Measurements from ENCODE around the gene SPTB. TPM values are rescaled to one million over a fixed set of nuclear protein-coding genes. Genes with fewer than 3 reads are reported as not detected.

The SPTB gene
- total and polyA plus RNA-seq, 10 of the 15 experiments (the other 5 are each of a cell fraction or from before 2014, with no cell fraction given): under 0.01 to 0.04 (median 0.02) TPM; not detected in 4

DNA sequence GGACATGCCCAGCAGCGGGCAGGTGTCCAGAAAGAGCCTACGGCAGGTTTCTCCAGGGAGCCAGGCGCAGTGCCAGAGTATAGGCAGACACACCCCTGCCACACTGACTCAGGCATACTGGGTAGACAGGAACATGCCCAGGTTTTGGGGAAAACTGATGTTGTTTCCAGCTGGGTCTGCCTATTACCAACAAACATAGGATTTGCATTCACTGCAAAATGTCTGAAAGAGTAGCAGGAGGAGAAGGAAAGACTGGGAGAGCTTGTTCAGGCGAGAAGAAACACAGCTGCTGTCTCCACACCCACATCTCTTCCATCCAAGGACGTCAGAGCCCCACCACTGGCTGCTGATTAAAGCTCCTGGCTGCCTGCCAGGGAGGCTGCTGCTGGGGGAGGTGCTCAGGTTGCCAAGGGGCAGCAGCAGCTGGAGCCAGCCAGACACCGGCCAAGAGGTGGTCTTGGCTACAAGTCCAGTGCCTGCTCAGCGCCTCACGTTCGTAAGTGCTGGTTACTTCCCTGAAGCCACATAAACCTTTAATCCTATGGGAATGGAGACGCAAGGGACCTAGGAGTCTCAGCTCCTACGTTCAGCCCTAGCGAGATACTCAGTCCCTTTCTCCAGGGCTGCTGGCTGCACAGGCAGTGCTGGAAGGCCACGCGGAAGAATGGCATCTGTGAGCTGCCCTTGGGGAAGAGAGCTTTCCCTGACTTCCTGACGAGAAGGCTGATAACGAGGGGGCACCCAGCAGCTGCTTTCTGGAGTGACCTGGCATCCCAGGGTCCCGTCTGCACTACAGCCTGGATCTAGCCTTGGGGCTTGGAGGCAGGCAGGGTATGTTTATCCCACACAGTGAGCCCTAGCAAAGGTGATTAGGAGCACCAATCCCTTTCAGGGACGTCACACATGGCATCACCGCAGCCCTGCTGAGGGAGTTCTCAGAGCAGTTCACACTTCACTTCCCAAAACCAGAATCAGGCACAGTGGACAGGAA is 117.4 kb downstream of the SPTB start (continued):
- TF ChIP-seq SMAD5 (IDR thresholded peaks at IDR 0.05; ENCODE audit: low read depth) (no peak), RAD51 (IDR thresholded peaks at IDR 0.05) (no peak), KDM1A (IDR thresholded peaks at IDR 0.05; ENCODE audit: borderline replicate concordance) (no peak), TCF7 (IDR thresholded peaks at IDR 0.05; ENCODE audit: borderline replicate concordance) (no peak)

DNA sequence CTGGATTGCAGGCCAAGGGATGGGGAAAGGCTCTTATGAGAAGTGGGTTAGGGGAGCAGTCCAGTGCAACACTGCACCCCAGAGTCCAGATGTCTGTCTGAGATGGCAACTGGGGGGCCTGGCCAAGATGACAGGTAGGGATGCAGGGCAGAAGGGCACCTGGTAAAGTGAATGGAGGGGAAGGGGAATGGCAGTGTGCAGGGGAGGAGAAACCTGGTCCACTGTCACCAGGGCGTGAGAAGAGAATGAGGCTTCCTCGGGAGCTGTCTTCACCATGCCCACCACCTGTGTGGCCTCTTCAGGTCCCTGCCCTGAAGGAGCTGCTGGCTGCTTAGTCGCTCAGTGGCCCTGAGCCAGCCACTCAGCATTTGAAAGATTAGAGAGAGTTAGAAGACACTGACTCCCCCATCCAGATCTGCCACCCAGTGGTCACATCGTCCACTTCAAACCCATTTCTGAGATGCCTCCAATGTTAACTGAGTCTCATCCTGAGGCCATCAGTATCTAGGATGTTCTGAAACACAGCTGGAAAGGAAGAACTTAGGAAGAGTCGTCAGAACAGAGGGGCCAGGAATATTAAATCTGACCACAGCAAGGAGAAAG is 118.2 kb downstream of the SPTB start:
- no TSS peak for BruUV-seq (replicated peaks)
- DNase-seq (ENCODE audit: low read depth, low spot score) (no peak), ATAC-seq (peak; percentile 20), FAIRE-seq (no peak)
- ChIA-PET RAD21 (ENCODE audit: unreplicated experiment) (interaction anchor here (1.2 to 2.5 kb wide), 8 partner anchors 11 to 221 kb away, joined by 3 to 19 read pairs (median 5); partner anchors contain the start of gene HSPA2), CTCF (interaction anchor here (0.6 to 2.7 kb wide), 22 partner anchors 8 to 1183 kb away, joined by 3 to 60 read pairs (median 4); no protein-coding TSS in a partner anchor), SMC1A (ENCODE audit: uncharacterized antibody, unreplicated experiment) (interaction anchor here (0.6 to 2.4 kb wide), 10 partner anchors 10 to 964 kb away, joined by 3 to 30 read pairs (median 3); no protein-coding TSS in a partner anchor), POLR2A (no interaction called here)
- H3K4me2 ChIP-seq (ENCODE audit: control insufficient read depth, insufficient read depth): no peak overlapping the region
- H3K36me3 ChIP-seq (ENCODE audit: control insufficient read depth in 2 of 2, insufficient read depth in 2 of 2, low read length in 1 of 2): no peaks in the 10 kb centered on the region
- no peaks in the 10 kb centered on the region for H3K9me3 ChIP-seq (replicated peaks; ENCODE audit: control insufficient read depth, insufficient read depth, low read length)
- in situ Hi-C loops (cut with MboI): loop anchor here (5.0 to 10.0 kb wide), 2 partner anchors 89 to 417 kb away; no protein-coding TSS in a partner anchor
- H3K9ac ChIP-seq (ENCODE audit: control insufficient read depth, insufficient read depth, low read length): no peak overlapping the region
- intact Hi-C loops (cut with micrococcal nuclease; ENCODE audit: unreplicated experiment): loop anchor here (1.0 to 10.0 kb wide), 4 partner anchors 90 to 417 kb away; partner anchors contain the start of gene HSPA2
- no peaks in the 10 kb centered on the region; a peak in 1 of 4 replicates for H3K27me3 ChIP-seq (replicated peaks in 1 of 2; ENCODE audit: control insufficient read depth in 2 of 2, insufficient read depth in 2 of 2, low read length in 1 of 2)
- WGBS (ENCODE audit: insufficient coverage, insufficient replicate concordance, low lambda C conversion rate, missing lambda C conversion rate): 43% methylated on average over 5 of the region's 5 CpGs
- H2AFZ ChIP-seq (ENCODE audit: control insufficient read depth, low read depth, low read length): no peak overlapping the region
- H3K79me2 ChIP-seq (ENCODE audit: control insufficient read depth, insufficient read depth, low read length): no peaks in the 10 kb centered on the region
- no peak overlapping the region for H3K4me3 ChIP-seq
- TF ChIP-seq, protein P1, sequence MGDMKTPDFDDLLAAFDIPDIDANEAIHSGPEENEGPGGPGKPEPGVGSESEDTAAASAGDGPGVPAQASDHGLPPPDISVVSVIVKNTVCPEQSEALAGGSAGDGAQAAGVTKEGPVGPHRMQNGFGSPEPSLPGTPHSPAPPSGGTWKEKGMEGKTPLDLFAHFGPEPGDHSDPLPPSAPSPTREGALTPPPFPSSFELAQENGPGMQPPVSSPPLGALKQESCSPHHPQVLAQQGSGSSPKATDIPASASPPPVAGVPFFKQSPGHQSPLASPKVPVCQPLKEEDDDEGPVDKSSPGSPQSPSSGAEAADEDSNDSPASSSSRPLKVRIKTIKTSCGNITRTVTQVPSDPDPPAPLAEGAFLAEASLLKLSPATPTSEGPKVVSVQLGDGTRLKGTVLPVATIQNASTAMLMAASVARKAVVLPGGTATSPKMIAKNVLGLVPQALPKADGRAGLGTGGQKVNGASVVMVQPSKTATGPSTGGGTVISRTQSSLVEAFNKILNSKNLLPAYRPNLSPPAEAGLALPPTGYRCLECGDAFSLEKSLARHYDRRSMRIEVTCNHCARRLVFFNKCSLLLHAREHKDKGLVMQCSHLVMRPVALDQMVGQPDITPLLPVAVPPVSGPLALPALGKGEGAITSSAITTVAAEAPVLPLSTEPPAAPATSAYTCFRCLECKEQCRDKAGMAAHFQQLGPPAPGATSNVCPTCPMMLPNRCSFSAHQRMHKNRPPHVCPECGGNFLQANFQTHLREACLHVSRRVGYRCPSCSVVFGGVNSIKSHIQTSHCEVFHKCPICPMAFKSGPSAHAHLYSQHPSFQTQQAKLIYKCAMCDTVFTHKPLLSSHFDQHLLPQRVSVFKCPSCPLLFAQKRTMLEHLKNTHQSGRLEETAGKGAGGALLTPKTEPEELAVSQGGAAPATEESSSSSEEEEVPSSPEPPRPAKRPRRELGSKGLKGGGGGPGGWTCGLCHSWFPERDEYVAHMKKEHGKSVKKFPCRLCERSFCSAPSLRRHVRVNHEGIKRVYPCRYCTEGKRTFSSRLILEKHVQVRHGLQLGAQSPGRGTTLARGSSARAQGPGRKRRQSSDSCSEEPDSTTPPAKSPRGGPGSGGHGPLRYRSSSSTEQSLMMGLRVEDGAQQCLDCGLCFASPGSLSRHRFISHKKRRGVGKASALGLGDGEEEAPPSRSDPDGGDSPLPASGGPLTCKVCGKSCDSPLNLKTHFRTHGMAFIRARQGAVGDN (IDR thresholded peaks at IDR 0.05): no peak
- TF ChIP-seq CTCF (IDR thresholded peaks at IDR 0.05 in 2 of 3, conservative IDR thresholded peaks at IDR 0.05 in 1 of 3; ENCODE audit: control insufficient read depth in 2 of 3, extremely low read depth in 1 of 3, insufficient read depth in 1 of 3, low read depth in 3 of 3, low read length in 3 of 3): peak in 1 of 3 experiments; percentile 9; a peak in 2 of 6 replicates
- H4K20me1 ChIP-seq (ENCODE audit: control insufficient read depth, insufficient read depth): no peaks in the 10 kb centered on the region; the same call in 1 of the 2 replicates
- no peaks in the 10 kb centered on the region for H3K4me1 ChIP-seq (ENCODE audit: control insufficient read depth, insufficient read depth, low read length)
- H3K27ac ChIP-seq (ENCODE audit: control insufficient read depth, insufficient read depth): no peak overlapping the region
